HCT116 (cell line): ENCODE results near the gene TMEM168. TPM values are rescaled to one million over a fixed set of nuclear protein-coding genes. Genes with fewer than 3 reads are reported as not detected.

Experiments
- ATAC-seq: fragments of 200-7000 bp; cut with Tn5 transposase; 2 replicates; pipeline ENCODE4 v1.9.1; 2020; ENCODE audit warnings: mild to moderate bottlenecking, moderate library complexity
- BruUV-seq: library from RNA; stranded (reverse); fragments of 400-500 nt; replicated peaks from 2 replicates; lab custom pipeline; 2021; lab: Mats Ljungman, UMichigan
- CTCF ChIA-PET: fragments of 300-600 bp; sonication (Branson Sonifier 250); formaldehyde crosslinking; loops from one replicate; lab custom pipeline; 2021; ENCODE audit warnings: antibody characterized with exemption; lab: Charles Lee
- POLR2A ChIA-PET: fragments of 300-600, 350-600 bp; sonication (Branson Sonifier 250); formaldehyde crosslinking; loops from one replicate; lab custom pipeline; 2021; ENCODE audit warnings: antibody characterized with exemption; lab: Charles Lee
- RAD21 ChIA-PET, 2 experiments: fragments of 300-600 bp; sonication (Branson Sonifier 250); formaldehyde crosslinking; loops; one replicate each; lab custom pipeline; 2023; ENCODE audit warnings: low total read pairs in 2 of 2; ENCODE audit not compliant: uncharacterized antibody in 2 of 2, unreplicated experiment in 2 of 2, low non-redundant PET in 1 of 2; lab: Charles Lee
- DNase-seq: peaks from one replicate; pipeline ENCODE4 v3.0.0-alpha.2; 2010; ENCODE audit warnings: low read depth, low spot score
- H2AFZ ChIP-seq: fragments of 200-600 bp; shearing (Covaris generic), sonication (generic); 2 replicates; pipeline ENCODE4 v1.6.1; 2017; ENCODE audit warnings: low read depth, mixed run types, mixed read lengths, antibody characterized with exemption, low read length; ENCODE audit not compliant: poor library complexity, severe bottlenecking
- H3K27ac ChIP-seq: 2 replicates; pipeline ENCODE4 v1.5.1; 2012; ENCODE audit warnings: low read depth, low read length
- H3K27me3 ChIP-seq: fragments of 200-600 bp; sonication (generic); 2 replicates; pipeline ENCODE4 v1.6.1; 2016; ENCODE audit warnings: mixed run types, low read length, mixed read lengths; ENCODE audit not compliant: insufficient read depth
- H3K36me3 ChIP-seq, 2 experiments: fragments of 200-500 bp in 1 of 2; fragments of 200-600 bp in 1 of 2; sonication (Bioruptor generic) in 1 of 2; sonication (generic) in 1 of 2; 2 replicates each; pipeline versions ENCODE4 v1.5.1 to v1.6.1; 2014 to 2016; ENCODE audit warnings: low read length in 2 of 2, inconsistent platforms in 1 of 2, mixed read lengths in 1 of 2, mixed run types in 1 of 2; ENCODE audit not compliant: insufficient read depth in 2 of 2, control insufficient read depth in 1 of 2
- H3K4me1 ChIP-seq, 2 experiments: fragments of 200-600 bp in 1 of 2; sonication (generic) in 1 of 2; 2 replicates each; pipeline versions ENCODE4 v1.5.1 to v1.6.1; 2012 to 2017; ENCODE audit warnings: low read length in 2 of 2, inconsistent platforms in 1 of 2, mild to moderate bottlenecking in 1 of 2, mixed read lengths in 1 of 2, mixed run types in 1 of 2, moderate library complexity in 1 of 2; ENCODE audit not compliant: insufficient read depth in 2 of 2, control insufficient read depth in 1 of 2
- H3K4me2 ChIP-seq: fragments of 200-600 bp; sonication (generic); 2 replicates; pipeline ENCODE4 v1.6.1; 2017; ENCODE audit warnings: mixed run types, low read length, mixed read lengths
- H3K4me3 ChIP-seq, 2 experiments: fragments of 200-600 bp in 1 of 2; sonication (generic) in 1 of 2; replicated peaks in 1 of 2; 2 replicates each; pipeline ENCODE4 v1.5.1; 2011 to 2016; ENCODE audit warnings: low read length in 2 of 2, control low read depth in 1 of 2, low read depth in 1 of 2, mild to moderate bottlenecking in 1 of 2, mixed read lengths in 1 of 2, mixed run types in 1 of 2
- H3K79me2 ChIP-seq: fragments of 200-600 bp; sonication (generic); 2 replicates; pipeline ENCODE4 v1.6.1; 2017; ENCODE audit warnings: mild to moderate bottlenecking, mixed run types, low read length, moderate library complexity, mixed read lengths; ENCODE audit not compliant: insufficient read depth
- H3K9ac ChIP-seq: fragments of 200-600 bp; sonication (generic); 2 replicates; pipeline ENCODE4 v1.6.1; 2016; ENCODE audit warnings: low read length, mixed read lengths
- H3K9me2 ChIP-seq: fragments of 200-600 bp; sonication (generic), shearing (Covaris generic); 2 replicates; pipeline ENCODE4 v1.6.1; 2017; ENCODE audit warnings: mixed run types, mild to moderate bottlenecking, moderate library complexity; ENCODE audit not compliant: insufficient read depth
- H3K9me3 ChIP-seq, 2 experiments: fragments of 200-500 bp in 1 of 2; fragments of 200-600 bp in 1 of 2; sonication (Bioruptor generic) in 1 of 2; sonication (generic) in 1 of 2; 2 replicates each; pipeline ENCODE4 v1.6.1; 2014 to 2017; ENCODE audit warnings: low read length in 2 of 2, mixed read lengths in 2 of 2, inconsistent platforms in 1 of 2, low read depth in 1 of 2, mild to moderate bottlenecking in 1 of 2, mixed run types in 1 of 2, moderate library complexity in 1 of 2; ENCODE audit not compliant: control insufficient read depth in 1 of 2, insufficient read depth in 1 of 2
- H4K20me1 ChIP-seq: fragments of 200-600 bp; sonication (generic), shearing (Covaris generic); 2 replicates; pipeline ENCODE4 v1.6.1; 2017; ENCODE audit warnings: mixed run types, mild to moderate bottlenecking, moderate library complexity; ENCODE audit not compliant: insufficient read depth
- CBX3 ChIP-seq: IDR thresholded peaks from 2 replicates; pipeline ENCODE4 v1.6.1; 2012; ENCODE audit warnings: low read depth
- CEBPB ChIP-seq: IDR thresholded peaks from 2 replicates; pipeline ENCODE4 v1.6.1; 2012; ENCODE audit warnings: low read depth
- EZH2 ChIP-seq: fragments of 200-600 bp; sonication (generic); IDR thresholded peaks from 2 replicates; pipeline ENCODE4 v1.6.1; 2017; ENCODE audit warnings: antibody characterized with exemption, mixed run types
- EZH2phosphoT487 ChIP-seq: fragments of 200-600 bp; IDR thresholded peaks from 2 replicates; pipeline ENCODE4 v1.6.1; 2018; ENCODE audit warnings: antibody characterized with exemption, borderline replicate concordance
- MAX ChIP-seq: IDR thresholded peaks from 2 replicates; pipeline ENCODE4 v1.6.1; 2012
- POLR2AphosphoS5 ChIP-seq: IDR thresholded peaks from 2 replicates; pipeline ENCODE4 v1.6.1; 2011; ENCODE audit warnings: mild to moderate bottlenecking, low read depth, low read length, moderate library complexity
- RAD21 ChIP-seq: IDR thresholded peaks from 2 replicates; pipeline ENCODE4 v1.6.1; 2012; ENCODE audit warnings: low read depth, mild to moderate bottlenecking
- REST ChIP-seq: IDR thresholded peaks from 2 replicates; pipeline ENCODE4 v1.6.1; 2012; ENCODE audit warnings: low read depth
- SP1 ChIP-seq: IDR thresholded peaks from 2 replicates; pipeline ENCODE4 v1.6.1; 2012; ENCODE audit warnings: low read depth
- TCF7L2 ChIP-seq: IDR thresholded peaks from 2 replicates; pipeline ENCODE4 v1.7.0; 2011; ENCODE audit warnings: borderline replicate concordance, inconsistent platforms; ENCODE audit not compliant: insufficient read depth, insufficient read length; ENCODE audit errors: extremely low read depth
- intact Hi-C: fragments of 100-400 bp; cut with micrococcal nuclease; formaldehyde crosslinking; loops from 2 replicates; pipeline ENCODE4 v1.10.0; 2022
- total RNA-seq: library from RNA; stranded (reverse); gene quantifications from one replicate; pipeline ENCODE4 v1.2.1, GENCODE V29; 2021; ENCODE audit not compliant: unreplicated experiment
- TF ChIP-seq, protein P1 (sequence below): IDR thresholded peaks from 2 replicates; pipeline ENCODE4 v1.6.1; 2012
- TF ChIP-seq, protein P2 (sequence below): IDR thresholded peaks from 2 replicates; pipeline ENCODE4 v1.6.1; 2011; ENCODE audit warnings: mild to moderate bottlenecking, low read length, moderate library complexity; ENCODE audit not compliant: insufficient replicate concordance; ENCODE audit errors: extremely low read depth

Gene TMEM168
- total RNA-seq, 1 experiment from 2014 or later = 16.5 TPM

DNA sequence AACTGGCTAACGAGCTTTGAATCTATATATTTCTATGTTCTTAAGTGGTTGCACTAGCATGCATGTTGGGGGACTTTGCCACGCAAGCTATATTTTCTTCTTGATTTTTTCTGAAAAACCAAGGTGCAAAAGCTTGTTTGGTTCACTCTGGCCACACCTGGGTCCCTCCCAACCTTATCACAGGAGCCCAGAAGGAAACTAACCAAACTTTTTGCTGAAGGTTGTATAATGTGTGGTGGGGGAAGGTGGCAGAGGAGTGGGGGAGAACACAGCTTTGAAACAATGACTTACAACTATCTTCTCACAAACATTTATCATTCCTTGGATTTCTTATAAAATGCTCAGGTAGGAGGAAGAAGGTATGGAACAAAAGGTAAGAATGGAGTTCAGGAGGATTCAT is 75.3 kb downstream of the TMEM168 start:
- Histone ChIP-seq H4K20me1 (no peaks in the 10 kb centered on the region), H3K27ac (no peak overlapping the region), H3K4me2 (no peak overlapping the region), H3K27me3 (no peaks in the 10 kb centered on the region), H3K9ac (no peak overlapping the region), H3K9me3 (no peaks in the 10 kb centered on the region), H3K79me2 (no peaks in the 10 kb centered on the region), H3K4me1 (no peaks in the 10 kb centered on the region), H3K9me2 (no peaks in the 10 kb centered on the region), H2AFZ (no peak overlapping the region), H3K36me3 (no peaks in the 10 kb centered on the region), H3K4me3 (no peak overlapping the region)
- BruUV-seq = no TSS peak
- ChIA-PET CTCF (no interaction called here), RAD21 (no interaction called here), POLR2A (no interaction called here)
- TF ChIP-seq EZH2 (no peak), REST (no peak), MAX (no peak), EZH2phosphoT487 (no peak), CEBPB (no peak), TCF7L2 (no peak), SP1 (no peak), CBX3 (no peak), POLR2AphosphoS5 (no peak), RAD21 (no peak)
- TF ChIP-seq, protein P1, sequence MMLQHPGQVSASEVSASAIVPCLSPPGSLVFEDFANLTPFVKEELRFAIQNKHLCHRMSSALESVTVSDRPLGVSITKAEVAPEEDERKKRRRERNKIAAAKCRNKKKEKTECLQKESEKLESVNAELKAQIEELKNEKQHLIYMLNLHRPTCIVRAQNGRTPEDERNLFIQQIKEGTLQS = no peak
- TF ChIP-seq, protein P2, sequence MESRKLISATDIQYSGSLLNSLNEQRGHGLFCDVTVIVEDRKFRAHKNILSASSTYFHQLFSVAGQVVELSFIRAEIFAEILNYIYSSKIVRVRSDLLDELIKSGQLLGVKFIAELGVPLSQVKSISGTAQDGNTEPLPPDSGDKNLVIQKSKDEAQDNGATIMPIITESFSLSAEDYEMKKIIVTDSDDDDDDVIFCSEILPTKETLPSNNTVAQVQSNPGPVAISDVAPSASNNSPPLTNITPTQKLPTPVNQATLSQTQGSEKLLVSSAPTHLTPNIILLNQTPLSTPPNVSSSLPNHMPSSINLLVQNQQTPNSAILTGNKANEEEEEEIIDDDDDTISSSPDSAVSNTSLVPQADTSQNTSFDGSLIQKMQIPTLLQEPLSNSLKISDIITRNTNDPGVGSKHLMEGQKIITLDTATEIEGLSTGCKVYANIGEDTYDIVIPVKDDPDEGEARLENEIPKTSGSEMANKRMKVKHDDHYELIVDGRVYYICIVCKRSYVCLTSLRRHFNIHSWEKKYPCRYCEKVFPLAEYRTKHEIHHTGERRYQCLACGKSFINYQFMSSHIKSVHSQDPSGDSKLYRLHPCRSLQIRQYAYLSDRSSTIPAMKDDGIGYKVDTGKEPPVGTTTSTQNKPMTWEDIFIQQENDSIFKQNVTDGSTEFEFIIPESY = no peak
- ATAC-seq (no peak), DNase-seq (no peak)
- intact Hi-C loops = no loop called here
